SHP77 treated with DMSO at 0.1 percent for 48 hours (cell line): Measurements from ENCODE around the gene CKAP2.
A peak's percentile ranks its signal among the peaks of the same experiment; 100 is the strongest.
"Not testable (repeated sequence)": the region's sequence is repeated elsewhere in the genome, so short reads cannot be mapped to it uniquely, and the experiment has no call there.

Experiments
- DNase-seq: peaks from one replicate; lab custom pipeline; 2025; lab: John Stamatoyannopoulos, UW

Gene CKAP2

GRCh38 chr13:52452470-52452869 is 2.8 kb upstream of the CKAP2 start:
- no peak for DNase-seq

- peak; percentile 57 for DNase-seq
Measured at GRCh38 chr13:52454459-52454819, 839 bp upstream of the CKAP2 start.

GRCh38 chr13:52455677-52456041 is 381 bp downstream of the CKAP2 start:
- peak; percentile 50 for DNase-seq

- DNase-seq = no peak
Measured at GRCh38 chr13:52459668-52460067, 4.4 kb downstream of the CKAP2 start.

GRCh38 chr13:52461265-52461664 is 6.0 kb downstream of the CKAP2 start:
- DNase-seq = no peak

GRCh38 chr13:52463526-52463925 is 8.2 kb downstream of the CKAP2 start:
- DNase-seq = no peak

- not testable (repeated sequence) for DNase-seq
Measured at GRCh38 chr13:52468487-52468886, 13.2 kb downstream of the CKAP2 start.

- not testable (repeated sequence) for DNase-seq
Measured at GRCh38 chr13:52480677-52481428, 25.6 kb downstream of the CKAP2 start.

- not testable (repeated sequence) for DNase-seq
Measured at GRCh38 chr13:52487078-52487477, 31.8 kb downstream of the CKAP2 start.

GRCh38 chr13:52488763-52489162 is 33.5 kb downstream of the CKAP2 start:
- not testable (repeated sequence) for DNase-seq

GRCh38 chr13:52491015-52491414 is 35.7 kb downstream of the CKAP2 start:
- DNase-seq = not testable (repeated sequence)

- DNase-seq = not testable (repeated sequence)
Measured at GRCh38 chr13:52494241-52494640, 39.0 kb downstream of the CKAP2 start.

- not testable (repeated sequence) for DNase-seq
Measured at GRCh38 chr13:52497979-52498378, 42.7 kb downstream of the CKAP2 start.

- not testable (repeated sequence) for DNase-seq
Measured at GRCh38 chr13:52502277-52502676, 47.0 kb downstream of the CKAP2 start.

- DNase-seq = not testable (repeated sequence)
Measured at GRCh38 chr13:52505843-52506242, 50.6 kb downstream of the CKAP2 start.

GRCh38 chr13:52509532-52509931 is 54.3 kb downstream of the CKAP2 start:
- DNase-seq = not testable (repeated sequence)

- DNase-seq = not testable (repeated sequence)
Measured at GRCh38 chr13:52510221-52510797, 55.0 kb downstream of the CKAP2 start.

GRCh38 chr13:52511598-52511997 is 56.3 kb downstream of the CKAP2 start:
- DNase-seq = not testable (repeated sequence)

- DNase-seq = not testable (repeated sequence)
Measured at GRCh38 chr13:52513957-52514596, 58.8 kb downstream of the CKAP2 start.

GRCh38 chr13:52523323-52523722 is 68.0 kb downstream of the CKAP2 start:
- not testable (repeated sequence) for DNase-seq
